OCI-LY7 (cell line): Measurements from ENCODE around the gene WDR90. TPM values are rescaled to one million over a fixed set of nuclear protein-coding genes. Genes with fewer than 3 reads are reported as not detected.

Experiments
- BruUV-seq: library from RNA; stranded (reverse); fragments of 400-500 nt; replicated peaks from 2 replicates; lab custom pipeline; 2021; lab: Mats Ljungman, UMichigan
- CTCF ChIA-PET: fragments of 300-600 bp; sonication (Branson Sonifier 250); formaldehyde crosslinking; loops from one replicate; lab custom pipeline; 2022; ENCODE audit warnings: antibody characterized with exemption; ENCODE audit not compliant: unreplicated experiment; lab: Charles Lee
- POLR2A ChIA-PET: fragments of 300-600 bp; sonication (Branson Sonifier 250); formaldehyde crosslinking; loops from one replicate; lab custom pipeline; 2022; ENCODE audit warnings: antibody characterized with exemption; lab: Charles Lee
- DNase-seq: peaks from one replicate; pipeline ENCODE4 v3.0.0-alpha.2; 2015; ENCODE audit warnings: low spot score
- H2AFZ ChIP-seq: fragments of 200-600 bp; sonication (generic), shearing (Covaris generic); 2 replicates; pipeline ENCODE4 v1.6.1; 2014; ENCODE audit warnings: mild to moderate bottlenecking, antibody characterized with exemption, low read length, moderate library complexity
- H3K27ac ChIP-seq: fragments of 200-600 bp; sonication (generic); 2 replicates; pipeline ENCODE4 v1.5.1; 2014; ENCODE audit warnings: mixed run types, low read depth, mild to moderate bottlenecking, moderate library complexity, low read length, inconsistent platforms; ENCODE audit not compliant: poor library complexity, severe bottlenecking
- H3K36me3 ChIP-seq: fragments of 200-600 bp; sonication (generic); 2 replicates; pipeline ENCODE4 v1.6.1; 2014; ENCODE audit warnings: mild to moderate bottlenecking, antibody characterized with exemption, low read length, moderate library complexity, mixed read lengths; ENCODE audit not compliant: insufficient read depth
- H3K4me1 ChIP-seq: fragments of 200-600 bp; sonication (generic); 2 replicates; pipeline ENCODE4 v1.5.1; 2014; ENCODE audit warnings: mild to moderate bottlenecking, low read length; ENCODE audit not compliant: insufficient read depth, poor library complexity, severe bottlenecking
- H3K4me2 ChIP-seq: fragments of 200-600 bp; sonication (generic); 2 replicates; pipeline ENCODE4 v1.6.1; 2014; ENCODE audit warnings: mild to moderate bottlenecking, low read length
- H3K4me3 ChIP-seq: fragments of 200-600 bp; sonication (generic); 2 replicates; pipeline ENCODE4 v1.5.1; 2014; ENCODE audit warnings: mild to moderate bottlenecking, low read depth, low read length; ENCODE audit not compliant: poor library complexity, severe bottlenecking
- H3K79me2 ChIP-seq: fragments of 200-600 bp; sonication (generic); 2 replicates; pipeline ENCODE4 v1.6.1; 2016; ENCODE audit warnings: low read depth, mild to moderate bottlenecking, low read length, moderate library complexity, mixed read lengths; ENCODE audit not compliant: insufficient read depth
- H3K9me2 ChIP-seq: fragments of 200-600 bp; sonication (generic); 2 replicates; pipeline ENCODE4 v1.6.1; 2016; ENCODE audit warnings: mild to moderate bottlenecking, low read length, mixed read lengths; ENCODE audit not compliant: insufficient read depth
- H3K9me3 ChIP-seq: fragments of 200-600 bp; sonication (generic); 2 replicates; pipeline ENCODE4 v1.6.1; 2014; ENCODE audit warnings: mild to moderate bottlenecking, mixed run types, low read length, mixed read lengths
- H4K20me1 ChIP-seq: fragments of 200-600 bp; sonication (generic); 2 replicates; pipeline ENCODE4 v1.6.1; 2014; ENCODE audit warnings: mild to moderate bottlenecking, antibody characterized with exemption, low read length, moderate library complexity, mixed read lengths; ENCODE audit not compliant: insufficient read depth
- EZH2phosphoT487 ChIP-seq: fragments of 200-600 bp; sonication (generic); IDR thresholded peaks from 2 replicates; pipeline ENCODE4 v1.6.1; 2018; ENCODE audit warnings: low read depth, borderline replicate concordance, mild to moderate bottlenecking, mixed run types, antibody characterized with exemption, low read length, moderate library complexity, mixed read lengths
- intact Hi-C: fragments of 100-400 bp; cut with micrococcal nuclease; formaldehyde crosslinking; loops from one replicate; pipeline ENCODE4 v1.10.0; 2022; ENCODE audit not compliant: unreplicated experiment
- total RNA-seq, 2 experiments: library from RNA; depleted of rRNA in 1 of 2; stranded (reverse); fragments of >200 nt in 1 of 2; shearing (Covaris generic) in 1 of 2; gene quantifications; 2 replicates each; pipeline ENCODE4 v1.2.3, GENCODE V29; 2014 to 2022
- TF ChIP-seq, protein P1 (sequence below): fragments of 200-600 bp; sonication (generic); conservative IDR thresholded peaks from 2 replicates; pipeline ENCODE4 v1.5.1; 2014; ENCODE audit warnings: mild to moderate bottlenecking, antibody characterized with exemption, low read length, moderate library complexity, mixed read lengths

WDR90 gene
- total RNA-seq, 2 experiments from 2014 or later: 110 to 153 TPM

DNA sequence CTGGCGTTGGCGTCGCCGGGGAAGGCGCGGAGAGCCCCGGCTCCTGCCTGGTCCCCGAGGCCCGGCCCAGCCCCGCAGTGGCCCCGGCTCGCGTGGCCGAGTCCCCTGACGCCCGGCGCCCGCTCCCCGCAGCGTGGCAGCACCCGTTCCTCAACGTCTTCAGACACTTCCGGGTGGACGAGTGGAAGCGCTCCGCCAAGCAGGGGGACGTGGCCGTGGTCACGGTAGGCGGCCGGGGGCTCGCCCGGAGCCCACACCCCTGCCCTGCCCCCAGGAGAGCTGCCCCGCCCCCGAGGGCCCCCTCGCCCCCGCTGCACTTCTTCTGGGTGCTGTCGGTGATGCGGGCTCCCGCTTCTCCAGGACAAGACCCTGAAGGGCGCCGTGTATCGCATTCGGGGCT lies 466 bp downstream of the WDR90 start:
- H3K9me3 ChIP-seq: no peaks in the 10 kb centered on the region
- peak overlapping the region; percentile 13; the same call in 1 of the 2 replicates for H2AFZ ChIP-seq
- CTCF ChIA-PET: no interaction called here
- peak overlapping the region; percentile 70 for H3K4me3 ChIP-seq
- intact Hi-C loops: loop anchor here (2.0 kb wide), 1 partner anchor 19 kb away; the partner anchor contains the start of gene RHOT2
- H3K4me1 ChIP-seq: peaks cover 25% of the 10 kb centered on the region
- H3K9me2 ChIP-seq: no peaks in the 10 kb centered on the region
- H4K20me1 ChIP-seq: no peaks in the 10 kb centered on the region
- no TSS peak for BruUV-seq
- peak; percentile 30 for DNase-seq
- H3K36me3 ChIP-seq: peaks cover 16% of the 10 kb centered on the region
- H3K27ac ChIP-seq: peak overlapping the region; percentile 31
- TF ChIP-seq EZH2phosphoT487: no peak
- TF ChIP-seq, protein P1, sequence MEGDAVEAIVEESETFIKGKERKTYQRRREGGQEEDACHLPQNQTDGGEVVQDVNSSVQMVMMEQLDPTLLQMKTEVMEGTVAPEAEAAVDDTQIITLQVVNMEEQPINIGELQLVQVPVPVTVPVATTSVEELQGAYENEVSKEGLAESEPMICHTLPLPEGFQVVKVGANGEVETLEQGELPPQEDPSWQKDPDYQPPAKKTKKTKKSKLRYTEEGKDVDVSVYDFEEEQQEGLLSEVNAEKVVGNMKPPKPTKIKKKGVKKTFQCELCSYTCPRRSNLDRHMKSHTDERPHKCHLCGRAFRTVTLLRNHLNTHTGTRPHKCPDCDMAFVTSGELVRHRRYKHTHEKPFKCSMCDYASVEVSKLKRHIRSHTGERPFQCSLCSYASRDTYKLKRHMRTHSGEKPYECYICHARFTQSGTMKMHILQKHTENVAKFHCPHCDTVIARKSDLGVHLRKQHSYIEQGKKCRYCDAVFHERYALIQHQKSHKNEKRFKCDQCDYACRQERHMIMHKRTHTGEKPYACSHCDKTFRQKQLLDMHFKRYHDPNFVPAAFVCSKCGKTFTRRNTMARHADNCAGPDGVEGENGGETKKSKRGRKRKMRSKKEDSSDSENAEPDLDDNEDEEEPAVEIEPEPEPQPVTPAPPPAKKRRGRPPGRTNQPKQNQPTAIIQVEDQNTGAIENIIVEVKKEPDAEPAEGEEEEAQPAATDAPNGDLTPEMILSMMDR: no peak
- H3K79me2 ChIP-seq: peaks cover 4% of the 10 kb centered on the region; the same call in 1 of the 2 replicates
- H3K4me2 ChIP-seq: peak overlapping the region; percentile 77
- POLR2A ChIA-PET: no interaction called here

DNA sequence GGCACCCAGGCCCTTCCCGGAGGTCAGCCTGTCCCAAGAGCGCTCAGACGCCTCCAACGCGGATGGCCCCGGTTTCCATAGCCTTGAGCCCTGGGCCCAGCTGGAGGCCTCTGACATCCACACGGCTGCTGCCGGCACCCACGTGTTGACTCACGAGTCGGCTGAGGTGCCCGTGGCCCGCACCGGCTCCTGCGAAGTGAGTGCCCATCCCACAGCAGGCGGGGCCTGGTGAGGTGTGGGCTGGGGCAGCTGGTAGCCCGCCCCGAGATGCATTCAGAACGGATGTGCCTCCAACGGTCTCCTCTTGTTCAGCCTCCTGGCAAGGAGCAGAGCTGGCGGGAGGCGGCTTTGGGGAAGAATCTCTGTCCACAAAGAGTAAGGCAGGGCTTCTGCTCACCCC lies 2.7 kb downstream of the WDR90 start:
- Histone ChIP-seq H3K4me1 (peaks cover 25% of the 10 kb centered on the region), H3K27ac (no peak overlapping the region), H3K4me3 (no peak overlapping the region), H3K9me2 (no peaks in the 10 kb centered on the region), H3K36me3 (peaks cover 25% of the 10 kb centered on the region), H3K9me3 (no peaks in the 10 kb centered on the region), H3K4me2 (no peak overlapping the region), H2AFZ (no peak overlapping the region), H4K20me1 (no peaks in the 10 kb centered on the region), H3K79me2 (peaks cover 4% of the 10 kb centered on the region; the same call in 1 of the 2 replicates)
- TF ChIP-seq EZH2phosphoT487: no peak
- TF ChIP-seq, protein P1: no peak
- POLR2A ChIA-PET: no interaction called here
- no TSS peak for BruUV-seq
- DNase-seq: no peak
- CTCF ChIA-PET: no interaction called here
- intact Hi-C loops: no loop called here

DNA sequence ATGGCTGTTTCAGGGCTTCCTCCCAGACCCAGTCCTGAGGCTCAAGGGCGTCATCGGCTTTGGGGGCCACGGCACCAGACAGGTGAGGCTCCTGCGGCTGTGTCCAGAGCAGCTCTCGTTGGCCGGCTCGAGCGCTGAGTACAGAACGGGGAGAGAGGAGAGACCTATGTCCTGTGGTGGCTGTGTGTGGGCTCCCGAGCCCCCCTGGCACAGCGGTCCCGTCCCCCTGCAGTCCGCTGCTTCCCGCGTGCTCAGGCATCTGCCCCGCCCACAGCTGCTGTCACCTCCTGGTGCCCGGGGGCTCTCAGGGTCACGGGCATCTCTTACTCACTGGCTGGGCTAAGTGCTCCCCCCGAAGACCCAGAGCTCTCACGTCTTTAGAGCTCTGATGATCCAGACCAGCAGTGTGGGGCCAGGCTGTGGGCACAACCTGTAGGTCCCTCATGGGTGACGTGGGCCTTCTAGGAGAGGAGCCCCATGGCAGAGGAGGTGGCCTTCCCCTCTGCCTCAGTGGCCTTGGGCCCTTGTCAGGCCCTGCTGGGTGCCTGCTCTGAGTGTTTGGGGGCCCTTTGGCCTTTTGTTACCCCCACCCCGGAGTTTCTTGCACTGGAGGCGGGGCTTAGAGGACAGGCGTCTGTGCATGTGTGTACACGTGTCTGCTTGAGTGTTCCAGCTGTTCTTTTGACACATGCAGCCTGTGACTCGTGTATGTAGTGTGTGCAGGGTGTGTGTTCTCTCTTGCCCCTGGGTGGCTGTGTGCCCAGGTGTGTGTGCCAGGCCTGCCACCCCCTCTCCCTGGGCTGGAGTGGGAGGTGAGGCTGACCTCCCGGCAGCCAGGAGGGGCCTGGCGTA lies 3.5 kb downstream of the WDR90 start:
- Histone ChIP-seq H3K9me3 (no peaks in the 10 kb centered on the region), H4K20me1 (no peaks in the 10 kb centered on the region), H3K4me2 (no peak overlapping the region), H3K79me2 (peaks cover 4% of the 10 kb centered on the region; the same call in 1 of the 2 replicates), H3K36me3 (peaks cover 31% of the 10 kb centered on the region; the same call in 1 of the 2 replicates), H3K4me1 (peaks cover 22% of the 10 kb centered on the region), H2AFZ (no peak overlapping the region), H3K27ac (no peak overlapping the region), H3K4me3 (no peak overlapping the region), H3K9me2 (no peaks in the 10 kb centered on the region)
- no peak for DNase-seq
- intact Hi-C loops: no loop called here
- TF ChIP-seq, protein P1: no peak
- no peak for TF ChIP-seq EZH2phosphoT487
- ChIA-PET POLR2A (no interaction called here), CTCF (no interaction called here)
- BruUV-seq: no TSS peak
